Sigmoid colon (tissue), 4 donors: ENCODE results near the gene PLCG1.
"Not testable (repeated sequence)": the region's sequence is repeated elsewhere in the genome, so short reads cannot be mapped to it uniquely, and the experiment has no call there.

Experiments
- POLR2AphosphoS5 ChIP-seq, 4 donors: sonication (generic); formaldehyde crosslinking; IDR thresholded peaks; one replicate each; pipeline ENCODE4 v1.6.1; 2017; ENCODE audit warnings: antibody characterized with exemption in 4 of 4
- TF ChIP-seq, protein P1 (sequence below), 4 experiments: fragments of 450-650 bp in 3 of 4; fragments of 200-600 bp in 1 of 4; IDR thresholded peaks; one replicate each; pipeline ENCODE4 v1.5.1; 2016 to 2019; ENCODE audit warnings: antibody characterized with exemption in 4 of 4, mild to moderate bottlenecking in 3 of 4, moderate library complexity in 2 of 4

DNA sequence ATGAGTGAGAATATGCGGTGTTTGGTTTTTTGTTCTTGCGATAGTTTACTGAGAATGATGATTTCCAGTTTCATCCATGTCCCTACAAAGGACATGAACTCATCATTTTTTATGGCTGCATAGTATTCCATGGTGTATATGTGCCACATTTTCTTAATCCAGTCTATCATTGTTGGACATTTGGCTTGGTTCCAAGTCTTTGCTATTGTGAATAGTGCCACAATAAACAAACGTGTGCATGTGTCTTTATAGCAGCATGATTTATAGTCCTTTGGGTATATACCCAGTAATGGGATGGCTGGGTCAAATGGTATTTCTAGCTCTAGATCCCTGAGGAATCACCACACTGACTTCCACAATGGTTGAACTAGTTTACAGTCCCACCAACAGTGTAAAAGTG, 9.0 kb upstream of the PLCG1 start:
- not testable (repeated sequence) for TF ChIP-seq POLR2AphosphoS5 (IDR thresholded peaks at IDR 0.05)
- TF ChIP-seq, protein P1, sequence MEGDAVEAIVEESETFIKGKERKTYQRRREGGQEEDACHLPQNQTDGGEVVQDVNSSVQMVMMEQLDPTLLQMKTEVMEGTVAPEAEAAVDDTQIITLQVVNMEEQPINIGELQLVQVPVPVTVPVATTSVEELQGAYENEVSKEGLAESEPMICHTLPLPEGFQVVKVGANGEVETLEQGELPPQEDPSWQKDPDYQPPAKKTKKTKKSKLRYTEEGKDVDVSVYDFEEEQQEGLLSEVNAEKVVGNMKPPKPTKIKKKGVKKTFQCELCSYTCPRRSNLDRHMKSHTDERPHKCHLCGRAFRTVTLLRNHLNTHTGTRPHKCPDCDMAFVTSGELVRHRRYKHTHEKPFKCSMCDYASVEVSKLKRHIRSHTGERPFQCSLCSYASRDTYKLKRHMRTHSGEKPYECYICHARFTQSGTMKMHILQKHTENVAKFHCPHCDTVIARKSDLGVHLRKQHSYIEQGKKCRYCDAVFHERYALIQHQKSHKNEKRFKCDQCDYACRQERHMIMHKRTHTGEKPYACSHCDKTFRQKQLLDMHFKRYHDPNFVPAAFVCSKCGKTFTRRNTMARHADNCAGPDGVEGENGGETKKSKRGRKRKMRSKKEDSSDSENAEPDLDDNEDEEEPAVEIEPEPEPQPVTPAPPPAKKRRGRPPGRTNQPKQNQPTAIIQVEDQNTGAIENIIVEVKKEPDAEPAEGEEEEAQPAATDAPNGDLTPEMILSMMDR (IDR thresholded peaks at IDR 0.05): not testable (repeated sequence)
